ENCODE results near the gene GBA2. TPM values are rescaled to one million over a fixed set of nuclear protein-coding genes. Genes with fewer than 3 reads are reported as not detected.

Gene GBA2
- total and polyA plus RNA-seq, 3 donors from 2014 or later: 51.3 to 77.1 (median 66.5) TPM

DNA sequence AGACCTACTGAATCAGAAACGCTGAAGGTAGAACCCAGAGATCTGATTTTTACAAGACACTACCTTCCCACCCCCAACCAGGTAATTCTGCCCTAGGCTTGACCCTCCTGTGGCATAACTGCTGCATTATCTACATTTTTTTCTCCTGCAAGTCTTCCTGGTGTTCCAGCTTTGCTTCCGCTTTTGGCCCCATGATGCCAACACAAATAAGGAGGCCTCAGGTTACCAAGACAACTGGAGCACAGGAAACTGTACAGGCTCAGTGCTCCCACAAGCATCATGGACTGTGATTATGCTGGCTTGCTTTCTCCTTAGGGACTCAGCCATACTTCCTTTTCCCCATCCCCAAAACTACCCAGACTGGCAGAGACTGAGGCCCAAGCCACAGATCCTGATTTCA is 11.6 kb upstream of the GBA2 start:
- Histone ChIP-seq H3K4me1 (peaks cover 11% of the 10 kb centered on the region), H3K27ac (no peak overlapping the region), H3K27me3 (no peaks in the 10 kb centered on the region), H3K4me3 (no peak overlapping the region), H3K9me3 (no peaks in the 10 kb centered on the region), H3K36me3 (ENCODE audit: low read depth, missing control alignments) (no peaks in the 10 kb centered on the region)
- intact Hi-C loops (cut with DNase I; ENCODE audit: low total_unique reads): no loop called here
- TF ChIP-seq, protein P1, sequence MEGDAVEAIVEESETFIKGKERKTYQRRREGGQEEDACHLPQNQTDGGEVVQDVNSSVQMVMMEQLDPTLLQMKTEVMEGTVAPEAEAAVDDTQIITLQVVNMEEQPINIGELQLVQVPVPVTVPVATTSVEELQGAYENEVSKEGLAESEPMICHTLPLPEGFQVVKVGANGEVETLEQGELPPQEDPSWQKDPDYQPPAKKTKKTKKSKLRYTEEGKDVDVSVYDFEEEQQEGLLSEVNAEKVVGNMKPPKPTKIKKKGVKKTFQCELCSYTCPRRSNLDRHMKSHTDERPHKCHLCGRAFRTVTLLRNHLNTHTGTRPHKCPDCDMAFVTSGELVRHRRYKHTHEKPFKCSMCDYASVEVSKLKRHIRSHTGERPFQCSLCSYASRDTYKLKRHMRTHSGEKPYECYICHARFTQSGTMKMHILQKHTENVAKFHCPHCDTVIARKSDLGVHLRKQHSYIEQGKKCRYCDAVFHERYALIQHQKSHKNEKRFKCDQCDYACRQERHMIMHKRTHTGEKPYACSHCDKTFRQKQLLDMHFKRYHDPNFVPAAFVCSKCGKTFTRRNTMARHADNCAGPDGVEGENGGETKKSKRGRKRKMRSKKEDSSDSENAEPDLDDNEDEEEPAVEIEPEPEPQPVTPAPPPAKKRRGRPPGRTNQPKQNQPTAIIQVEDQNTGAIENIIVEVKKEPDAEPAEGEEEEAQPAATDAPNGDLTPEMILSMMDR (IDR thresholded peaks at IDR 0.05): no peak
- no peak for TF ChIP-seq POLR2A (IDR thresholded peaks at IDR 0.05)
- no peak for DNase-seq
- 76% methylated on average over 2 of the region's 2 CpGs for WGBS, 2 donors

DNA sequence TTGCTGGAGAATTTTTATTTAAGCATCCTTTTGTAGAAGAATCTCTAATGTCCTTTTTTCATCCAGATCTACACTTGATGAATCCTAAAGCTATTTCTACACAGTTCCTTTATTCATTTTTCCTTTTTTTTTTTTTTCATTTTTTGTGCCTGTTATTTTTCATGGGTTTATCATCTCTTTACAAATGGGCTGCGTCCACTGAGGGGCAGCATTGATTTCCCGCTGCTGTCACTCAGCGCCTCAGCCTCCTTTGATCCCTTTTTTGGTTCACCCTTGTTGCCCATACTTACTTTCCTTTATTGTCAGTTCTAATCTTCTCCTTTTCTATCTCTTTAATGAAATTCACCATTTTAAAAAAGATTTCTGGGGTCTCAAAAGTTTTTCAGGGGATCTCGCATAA is 10.8 kb upstream of the GBA2 start:
- WGBS, 2 donors: 91 to 97% methylated on average over 4 of the region's 4 CpGs
- Histone ChIP-seq H3K36me3 (ENCODE audit: low read depth, missing control alignments) (no peaks in the 10 kb centered on the region), H3K27ac (no peak overlapping the region), H3K9me3 (no peaks in the 10 kb centered on the region), H3K4me1 (peaks cover 11% of the 10 kb centered on the region), H3K27me3 (no peaks in the 10 kb centered on the region), H3K4me3 (no peak overlapping the region)
- DNase-seq: no peak
- intact Hi-C loops (cut with DNase I; ENCODE audit: low total_unique reads): no loop called here
- TF ChIP-seq, protein P1 (IDR thresholded peaks at IDR 0.05): no peak
- no peak for TF ChIP-seq POLR2A (IDR thresholded peaks at IDR 0.05)

DNA sequence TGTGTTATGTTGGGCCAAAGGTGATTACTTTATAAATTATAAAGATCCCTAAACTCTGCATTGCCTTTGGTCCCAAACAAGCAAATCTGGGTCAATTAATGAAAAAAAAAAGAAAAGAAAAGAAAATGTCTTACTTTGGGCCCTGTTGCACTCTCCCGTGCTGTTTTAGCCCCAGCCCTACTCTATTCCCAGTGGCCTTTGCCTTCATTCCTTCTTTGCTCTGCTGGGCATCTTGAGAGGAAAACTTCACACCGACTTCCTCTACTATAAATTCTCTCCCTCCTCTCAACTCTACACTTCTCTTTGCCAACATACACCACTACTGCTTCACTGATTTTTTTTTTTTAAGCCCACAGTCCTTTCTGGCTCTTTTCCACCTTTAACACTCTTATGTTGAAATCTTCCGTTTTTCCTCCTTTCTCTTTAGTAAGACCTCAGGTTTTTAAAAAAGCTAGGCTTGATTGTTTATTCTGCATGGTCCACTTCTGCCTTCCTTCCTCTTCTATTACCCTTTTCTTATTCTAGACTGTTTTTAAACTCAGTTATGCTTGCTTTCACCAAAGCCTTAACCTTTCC is 9.5 kb upstream of the GBA2 start:
- no peaks in the 10 kb centered on the region for H3K9me3 ChIP-seq
- intact Hi-C loops (cut with DNase I; ENCODE audit: low total_unique reads): no loop called here
- H3K27me3 ChIP-seq: no peaks in the 10 kb centered on the region
- no peak for DNase-seq
- H3K36me3 ChIP-seq (ENCODE audit: low read depth, missing control alignments): no peaks in the 10 kb centered on the region
- TF ChIP-seq, protein P1 (IDR thresholded peaks at IDR 0.05): no peak
- no peak overlapping the region for H3K27ac ChIP-seq
- H3K4me1 ChIP-seq: peaks cover 11% of the 10 kb centered on the region
- 48 to 59% methylated on average over 3 of the region's 3 CpGs for WGBS, 2 donors
- no peak overlapping the region for H3K4me3 ChIP-seq

DNA sequence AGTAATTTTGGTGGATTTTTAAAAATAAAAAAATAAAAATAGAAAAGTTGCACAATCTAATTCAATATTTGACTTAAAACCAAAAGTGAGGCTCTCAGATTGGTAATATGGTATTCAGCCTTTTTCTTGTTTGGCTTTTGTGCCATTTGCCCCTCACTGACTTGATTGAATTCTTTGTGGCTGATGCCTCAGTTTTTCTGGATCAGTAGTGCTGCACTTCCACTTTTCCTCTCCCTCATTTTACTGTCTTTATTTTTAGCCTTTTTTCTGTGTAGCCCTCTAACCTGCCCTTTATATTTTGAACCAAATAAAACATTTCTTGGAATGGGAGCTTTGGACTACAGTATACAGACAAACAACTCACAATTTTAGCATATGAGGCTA is 8.9 kb upstream of the GBA2 start:
- Histone ChIP-seq H3K4me1 (peaks cover 11% of the 10 kb centered on the region), H3K4me3 (no peak overlapping the region)
- intact Hi-C loops (cut with DNase I; ENCODE audit: low total_unique reads): no loop called here

More for the DNA sequence above, 8.9 kb upstream of the GBA2 start:
- H3K27ac ChIP-seq: no peak overlapping the region
- H3K9me3 ChIP-seq: no peaks in the 10 kb centered on the region
- H3K36me3 ChIP-seq (ENCODE audit: low read depth, missing control alignments): no peaks in the 10 kb centered on the region
- no peaks in the 10 kb centered on the region for H3K27me3 ChIP-seq
- TF ChIP-seq POLR2A (IDR thresholded peaks at IDR 0.05): no peak
- TF ChIP-seq, protein P1 (IDR thresholded peaks at IDR 0.05): no peak
- no peak for DNase-seq
